Ishikawa (cell line): Measurements from ENCODE around the gene SRGAP1.

Experiments used
- CEBPB ChIP-seq: IDR thresholded peaks from 2 replicates; pipeline ENCODE4 v1.6.1; 2012
- EGR1 ChIP-seq: IDR thresholded peaks from 2 replicates; pipeline ENCODE4 v1.6.1; 2012
- EP300 ChIP-seq: IDR thresholded peaks from 2 replicates; pipeline ENCODE4 v1.6.1; 2012; ENCODE audit warnings: borderline replicate concordance
- FOXM1 ChIP-seq: IDR thresholded peaks from 2 replicates; pipeline ENCODE4 v1.6.1; 2012; ENCODE audit warnings: low read depth, borderline replicate concordance
- MAX ChIP-seq: IDR thresholded peaks from 2 replicates; pipeline ENCODE4 v1.6.1; 2012
- NFIC ChIP-seq: IDR thresholded peaks from 2 replicates; pipeline ENCODE4 v1.6.1; 2012
- REST ChIP-seq: IDR thresholded peaks from 2 replicates; pipeline ENCODE4 v1.6.1; 2012; ENCODE audit warnings: low read depth, mild to moderate bottlenecking
- TCF12 ChIP-seq: IDR thresholded peaks from 2 replicates; pipeline ENCODE4 v1.6.1; 2012; ENCODE audit warnings: low read depth
- TEAD4 ChIP-seq: IDR thresholded peaks from 2 replicates; pipeline ENCODE4 v1.6.1; 2012
- USF1 ChIP-seq: IDR thresholded peaks from 2 replicates; pipeline ENCODE4 v1.6.1; 2012
- ZBTB7A ChIP-seq: IDR thresholded peaks from 2 replicates; pipeline ENCODE4 v1.6.1; 2012; ENCODE audit warnings: low read depth

DNA sequence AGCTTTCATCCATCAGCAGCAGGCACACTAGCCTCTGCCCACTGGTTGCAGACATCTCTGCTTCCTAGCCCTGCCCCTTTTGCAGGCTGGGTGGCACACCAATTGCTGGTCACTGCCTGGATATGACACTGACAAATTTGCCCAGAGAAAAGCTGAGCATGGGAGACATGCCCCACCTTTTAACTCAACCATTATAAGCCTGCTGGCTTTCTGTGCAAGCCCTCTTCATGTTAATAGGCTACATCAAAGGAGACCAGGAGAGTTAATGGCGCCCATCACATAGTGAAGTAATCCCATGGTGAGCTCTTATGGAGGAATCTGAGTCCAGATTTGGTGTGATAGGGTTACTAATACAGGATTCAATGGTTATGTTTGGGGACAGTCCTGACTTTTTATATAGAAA lies 238.4 kb downstream of the SRGAP1 start:
- TF ChIP-seq TEAD4: no peak
- TF ChIP-seq CEBPB: no peak
- TF ChIP-seq ZBTB7A: no peak
- no peak for TF ChIP-seq TCF12
- no peak for TF ChIP-seq EGR1
- TF ChIP-seq USF1: no peak
- TF ChIP-seq EP300: no peak
- TF ChIP-seq MAX: no peak
- no peak for TF ChIP-seq NFIC
- no peak for TF ChIP-seq FOXM1
- TF ChIP-seq REST: no peak
